ENCODE measurements around the gene CAPZB.
A peak's percentile ranks its signal among the peaks of the same experiment; 100 is the strongest.

CAPZB gene

DNA sequence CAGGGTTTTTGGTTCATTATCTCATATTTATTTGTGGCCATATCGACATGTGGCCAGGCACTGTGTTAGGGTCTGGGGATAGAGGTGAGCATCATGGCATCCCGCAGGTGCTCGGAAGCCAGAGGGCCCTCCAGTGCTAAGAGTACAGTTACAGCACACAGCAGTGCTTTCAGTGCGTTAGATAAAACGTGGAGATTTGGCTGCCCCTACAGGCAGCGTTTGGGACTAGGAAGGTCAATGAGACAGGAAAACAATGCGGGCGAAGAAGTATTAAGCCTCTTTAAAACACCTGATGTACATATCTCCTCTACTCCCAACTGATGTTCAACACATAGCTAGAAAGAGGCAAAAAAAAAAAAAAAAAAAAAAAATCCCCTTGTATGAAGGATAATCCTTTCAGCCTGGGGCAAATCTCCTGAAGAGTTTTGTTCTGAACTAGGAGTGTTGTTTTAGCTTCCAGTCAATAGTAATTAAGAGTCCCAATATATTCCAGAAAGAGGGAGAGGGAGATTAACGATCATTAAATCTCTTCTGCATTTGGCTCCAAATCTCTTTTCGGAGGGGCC, 80.1 kb downstream of the CAPZB start:
- Histone ChIP-seq H3K9me2 (ENCODE audit: low read depth, low read length) (no peaks in the 10 kb centered on the region), H3K9ac (ENCODE audit: low read length) (no peak overlapping the region), H3K27ac (ENCODE audit: low read depth, low read length, poor library complexity, severe bottlenecking) (no peak overlapping the region), H3K4me1 (ENCODE audit: insufficient read depth, low read length, severe bottlenecking) (no peaks in the 10 kb centered on the region), H3K4me2 (ENCODE audit: low read length) (no peak overlapping the region), H3K4me3 (ENCODE audit: low read depth, low read length, poor library complexity, severe bottlenecking) (no peak overlapping the region), H4K20me1 (ENCODE audit: insufficient read depth, low read length) (no peaks in the 10 kb centered on the region), H3K79me2 (ENCODE audit: insufficient read depth, low read length) (no peaks in the 10 kb centered on the region), H3K27me3 (ENCODE audit: insufficient read depth, low read length) (no peaks in the 10 kb centered on the region), H3K9me3 (ENCODE audit: low read length) (no peaks in the 10 kb centered on the region), H2AFZ (ENCODE audit: low read length) (no peak overlapping the region), H3F3A (ENCODE audit: insufficient read depth, low read length) (no peaks in the 10 kb centered on the region), H3K36me3 (ENCODE audit: insufficient read depth, low read length) (peaks cover 5% of the 10 kb centered on the region)
- TF ChIP-seq CTCF (IDR thresholded peaks at IDR 0.05; ENCODE audit: low read length) (peak; percentile 8; the same call in 1 of the 2 replicates), EZH2 (IDR thresholded peaks at IDR 0.05; ENCODE audit: borderline replicate concordance, low read length) (no peak)

GRCh38 chr1:19404748-19405147, 80.6 kb downstream of the CAPZB start:
- H3K9ac ChIP-seq (ENCODE audit: low read length) = no peak overlapping the region
- no peak overlapping the region for H2AFZ ChIP-seq (ENCODE audit: low read length)
- no peaks in the 10 kb centered on the region for H3K27me3 ChIP-seq (ENCODE audit: insufficient read depth, low read length)
- no peaks in the 10 kb centered on the region for H4K20me1 ChIP-seq (ENCODE audit: insufficient read depth, low read length)
- H3K4me2 ChIP-seq (ENCODE audit: low read length) = no peak overlapping the region
- no peaks in the 10 kb centered on the region for H3K4me1 ChIP-seq (ENCODE audit: insufficient read depth, low read length, severe bottlenecking)
- no peak overlapping the region for H3K27ac ChIP-seq (ENCODE audit: low read depth, low read length, poor library complexity, severe bottlenecking)
- TF ChIP-seq EZH2 (IDR thresholded peaks at IDR 0.05; ENCODE audit: borderline replicate concordance, low read length) = no peak
- no peak for TF ChIP-seq CTCF (IDR thresholded peaks at IDR 0.05; ENCODE audit: low read length)
- H3K36me3 ChIP-seq (ENCODE audit: insufficient read depth, low read length) = peaks cover 8% of the 10 kb centered on the region
- no peaks in the 10 kb centered on the region for H3K79me2 ChIP-seq (ENCODE audit: insufficient read depth, low read length)
- no peaks in the 10 kb centered on the region for H3F3A ChIP-seq (ENCODE audit: insufficient read depth, low read length)
- no peaks in the 10 kb centered on the region for H3K9me2 ChIP-seq (ENCODE audit: low read depth, low read length)
- no peaks in the 10 kb centered on the region for H3K9me3 ChIP-seq (ENCODE audit: low read length)
- H3K4me3 ChIP-seq (ENCODE audit: low read depth, low read length, poor library complexity, severe bottlenecking) = no peak overlapping the region

GRCh38 chr1:19403256-19403655, 82.1 kb downstream of the CAPZB start:
- no peaks in the 10 kb centered on the region for H3K9me2 ChIP-seq (ENCODE audit: low read depth, low read length)
- no peaks in the 10 kb centered on the region for H4K20me1 ChIP-seq (ENCODE audit: insufficient read depth, low read length)
- peaks cover 13% of the 10 kb centered on the region for H3K36me3 ChIP-seq (ENCODE audit: insufficient read depth, low read length)
- H2AFZ ChIP-seq (ENCODE audit: low read length) = no peak overlapping the region
- no peak overlapping the region for H3K27ac ChIP-seq (ENCODE audit: low read depth, low read length, poor library complexity, severe bottlenecking)
- no peaks in the 10 kb centered on the region for H3F3A ChIP-seq (ENCODE audit: insufficient read depth, low read length)
- H3K4me1 ChIP-seq (ENCODE audit: insufficient read depth, low read length, severe bottlenecking) = no peaks in the 10 kb centered on the region
- no peak overlapping the region for H3K4me3 ChIP-seq (ENCODE audit: low read depth, low read length, poor library complexity, severe bottlenecking)
- no peak overlapping the region for H3K9ac ChIP-seq (ENCODE audit: low read length)
- no peaks in the 10 kb centered on the region for H3K9me3 ChIP-seq (ENCODE audit: low read length)
- H3K4me2 ChIP-seq (ENCODE audit: low read length) = no peak overlapping the region
- TF ChIP-seq EZH2 (IDR thresholded peaks at IDR 0.05; ENCODE audit: borderline replicate concordance, low read length) (no peak), CTCF (IDR thresholded peaks at IDR 0.05; ENCODE audit: low read length) (no peak)
- no peaks in the 10 kb centered on the region for H3K79me2 ChIP-seq (ENCODE audit: insufficient read depth, low read length)
- no peaks in the 10 kb centered on the region for H3K27me3 ChIP-seq (ENCODE audit: insufficient read depth, low read length)

All from OCI-LY1 (cell line).